ENCODE results near the gene UBE2R2.
"Not testable (repeated sequence)": the region's sequence is repeated elsewhere in the genome, so short reads cannot be mapped to it uniquely, and the experiment has no call there.

The UBE2R2 gene, protein sequence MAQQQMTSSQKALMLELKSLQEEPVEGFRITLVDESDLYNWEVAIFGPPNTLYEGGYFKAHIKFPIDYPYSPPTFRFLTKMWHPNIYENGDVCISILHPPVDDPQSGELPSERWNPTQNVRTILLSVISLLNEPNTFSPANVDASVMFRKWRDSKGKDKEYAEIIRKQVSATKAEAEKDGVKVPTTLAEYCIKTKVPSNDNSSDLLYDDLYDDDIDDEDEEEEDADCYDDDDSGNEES

DNA sequence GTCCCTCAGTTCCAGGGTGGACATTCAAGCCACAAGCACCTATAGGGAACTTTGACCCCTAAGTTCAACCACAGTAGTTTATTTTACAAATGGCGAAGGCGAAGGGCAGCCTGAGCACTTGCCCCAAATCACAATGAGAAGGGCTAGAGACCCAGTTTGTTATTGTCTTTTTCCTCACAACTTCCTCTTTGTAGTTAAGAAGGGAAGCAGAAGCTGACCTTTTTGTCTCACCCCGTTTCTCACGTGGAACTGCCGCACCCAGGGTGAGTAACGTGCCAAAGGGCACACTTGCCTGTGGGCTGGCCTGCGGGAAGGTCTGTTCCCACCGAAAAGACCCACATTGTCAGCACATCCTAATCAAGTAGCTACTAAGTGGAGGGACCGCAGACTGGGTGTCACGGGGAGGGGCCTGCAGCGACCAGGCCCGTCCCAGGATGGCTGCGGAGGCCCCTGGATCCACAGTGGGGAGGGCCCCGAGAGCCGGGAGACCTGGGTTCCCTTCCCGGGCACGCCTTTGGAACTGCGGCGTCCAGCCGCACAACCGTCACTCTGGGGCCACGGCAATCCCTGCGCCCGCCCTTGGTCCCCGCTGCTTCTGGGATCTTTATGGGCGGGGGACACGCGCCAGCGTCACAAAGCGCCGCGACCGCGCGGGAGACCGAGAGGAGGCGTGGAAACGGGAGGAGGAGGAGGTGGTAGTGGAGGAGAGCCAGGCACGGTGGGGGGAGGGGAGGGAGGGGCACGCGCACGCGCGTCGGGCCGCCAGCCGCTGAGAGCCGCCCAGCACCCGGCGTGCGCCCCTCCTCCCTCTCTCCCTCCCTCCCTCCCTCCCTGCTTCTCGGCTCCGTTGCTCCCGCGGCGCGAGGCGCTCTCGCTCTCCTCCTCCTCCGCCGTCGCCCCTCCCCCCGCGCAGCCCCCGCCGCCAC is at the start of gene UBE2R2:
TSS of gene UBE2R2 (plus strand) at position 834 of the 926 bp plus-strand sequence. CDS start 598 bp downstream, outside the sequence.
- peak; percentile 95 for DNase-seq

DNA sequence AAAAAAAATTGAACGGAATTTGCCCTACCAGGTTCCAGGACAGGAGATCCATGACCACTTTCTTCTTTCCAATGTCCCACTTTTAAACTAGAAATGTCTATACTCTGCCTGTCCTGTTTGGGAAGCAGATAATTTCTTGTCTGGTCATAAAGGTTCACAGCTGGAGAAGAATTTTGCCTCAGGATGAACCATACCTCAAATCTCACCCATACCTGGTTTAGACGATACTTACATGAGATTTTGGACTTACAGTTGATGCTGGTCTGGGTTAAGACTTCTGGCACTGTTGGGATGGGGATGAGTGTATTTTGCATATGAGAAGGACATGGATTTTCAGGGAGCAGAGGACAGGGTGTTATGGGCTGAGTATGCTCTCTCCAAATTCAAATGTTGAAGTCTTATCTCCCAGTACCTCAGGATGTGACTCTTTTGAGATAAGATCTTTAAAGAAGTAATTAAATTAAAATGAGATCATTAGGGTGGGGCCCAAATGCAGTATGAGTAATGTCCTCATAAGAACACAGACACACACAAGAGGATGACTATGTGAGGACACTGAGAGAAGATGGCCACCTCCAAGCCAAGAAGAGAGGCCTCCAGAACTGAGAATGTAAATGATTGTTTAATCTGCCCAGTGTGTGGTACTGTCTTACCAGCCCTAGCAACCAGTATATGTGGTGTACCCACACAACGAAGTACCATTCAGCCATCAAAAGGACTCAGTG is 46.6 kb upstream of the UBE2R2 start:
- DNase-seq = not testable (repeated sequence)

DNA sequence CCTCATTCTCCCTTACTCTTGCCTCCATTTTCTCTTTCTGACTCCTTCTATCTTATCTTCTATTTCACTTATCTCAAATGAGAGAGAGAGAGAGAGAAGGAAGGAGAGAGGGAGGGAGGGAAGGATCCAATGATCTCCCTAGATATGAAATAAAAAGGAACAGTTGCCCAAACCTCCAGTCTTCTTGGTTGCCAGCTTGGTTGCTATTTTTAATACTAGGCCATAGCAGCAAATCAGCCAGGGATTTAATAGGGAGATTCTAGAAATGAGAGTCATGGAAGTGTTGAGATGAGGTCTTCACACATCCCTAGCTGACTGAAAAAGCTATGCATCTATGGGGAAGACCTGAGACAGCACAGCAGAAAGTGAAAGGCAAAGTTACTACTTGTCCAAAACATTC is 43.8 kb upstream of the UBE2R2 start:
- not testable (repeated sequence) for DNase-seq

DNA sequence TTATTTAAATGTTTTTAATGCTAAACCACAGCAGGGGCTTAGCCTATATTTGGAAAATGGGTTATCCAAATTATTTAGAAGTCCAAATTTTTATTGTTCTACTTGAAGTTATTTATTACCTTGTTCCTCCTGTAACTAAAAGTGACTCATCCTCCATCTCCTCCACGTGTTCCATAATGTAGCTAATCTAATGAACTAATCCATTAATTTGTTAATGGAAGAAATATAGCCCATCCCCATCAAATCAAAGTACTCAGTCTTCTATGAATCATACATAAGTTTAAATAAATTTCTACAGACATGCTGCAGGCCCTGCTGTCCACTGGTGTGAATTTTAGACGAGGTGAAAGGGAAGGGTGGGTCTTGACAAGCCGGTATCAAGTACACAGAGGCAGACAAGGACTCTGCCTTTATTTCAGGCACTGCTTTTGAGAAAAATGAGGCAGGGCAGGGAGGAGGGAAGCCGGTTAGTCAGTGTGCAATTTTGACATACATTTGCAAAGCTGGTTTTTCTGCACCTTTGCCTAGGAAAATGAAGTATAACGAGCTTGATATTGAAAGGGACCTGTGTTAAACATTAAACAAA is 42.8 kb upstream of the UBE2R2 start:
- DNase-seq = not testable (repeated sequence)

DNA sequence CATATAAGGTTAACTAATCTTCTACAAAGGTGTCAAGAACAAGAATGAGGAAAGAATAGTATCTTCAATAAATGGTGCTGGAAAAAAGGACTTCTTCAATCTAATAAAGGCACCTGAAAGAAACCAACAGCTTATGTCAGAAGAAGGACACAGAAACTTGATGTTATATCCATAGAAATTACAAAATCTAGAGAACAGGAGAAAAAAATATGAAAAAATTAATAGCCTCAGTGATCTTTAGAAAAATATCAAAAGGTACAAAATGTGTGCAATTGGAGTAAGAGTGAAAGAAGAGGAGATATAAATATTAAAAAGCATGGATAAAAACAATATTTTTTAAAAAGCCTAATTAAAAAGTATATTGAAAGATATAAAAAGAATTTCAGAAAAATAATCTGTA is 40.4 kb upstream of the UBE2R2 start:
- no peak for DNase-seq

DNA sequence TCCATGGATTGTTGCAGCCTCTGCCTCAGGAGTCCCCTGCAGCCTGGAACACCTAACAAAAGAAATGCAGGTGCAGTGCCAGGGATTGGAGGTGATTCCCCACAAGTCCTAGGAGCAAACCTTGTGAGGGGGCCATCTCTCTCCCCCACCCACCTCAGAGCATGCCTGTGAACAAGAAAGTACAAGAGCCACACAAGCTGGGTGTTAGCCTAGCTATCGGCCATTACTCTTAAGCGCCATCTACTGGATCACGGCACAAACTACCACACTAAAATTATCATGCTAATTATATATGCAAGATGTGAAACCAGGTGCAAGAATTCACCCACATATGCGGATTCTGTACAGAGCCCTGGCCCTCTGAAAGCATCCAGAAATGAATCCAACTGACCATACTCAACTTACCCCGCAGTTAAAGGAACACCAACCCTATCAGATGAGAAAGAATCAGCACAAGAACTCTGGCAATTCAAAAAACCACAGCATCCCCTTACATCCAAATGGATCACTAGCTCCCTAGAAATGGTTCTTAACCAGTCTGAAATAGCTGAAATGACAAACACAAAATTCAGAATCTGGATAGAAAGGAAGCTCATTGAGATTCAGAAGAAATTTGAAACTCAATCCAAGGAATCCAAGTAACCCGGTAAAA is 38.1 kb upstream of the UBE2R2 start:
- peak; percentile 67 for DNase-seq

DNA sequence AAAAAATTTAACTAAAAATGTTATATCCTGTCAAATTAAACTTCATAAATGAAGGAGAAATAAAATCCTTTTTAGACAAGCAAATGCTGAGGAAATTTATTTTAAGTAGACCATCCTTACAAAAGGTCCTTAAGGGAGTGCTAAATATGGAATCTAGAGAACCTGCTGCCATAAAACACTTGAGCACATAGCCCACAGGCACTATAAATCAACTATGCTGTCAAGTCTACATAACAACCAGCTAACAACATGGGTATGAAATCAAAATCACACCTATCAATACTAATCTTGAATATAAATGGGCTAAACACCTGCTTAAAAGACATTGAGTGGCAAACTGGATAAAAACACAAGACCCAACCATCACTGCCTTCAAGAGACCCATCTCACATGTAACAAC is 36.7 kb upstream of the UBE2R2 start:
- no peak for DNase-seq

DNA sequence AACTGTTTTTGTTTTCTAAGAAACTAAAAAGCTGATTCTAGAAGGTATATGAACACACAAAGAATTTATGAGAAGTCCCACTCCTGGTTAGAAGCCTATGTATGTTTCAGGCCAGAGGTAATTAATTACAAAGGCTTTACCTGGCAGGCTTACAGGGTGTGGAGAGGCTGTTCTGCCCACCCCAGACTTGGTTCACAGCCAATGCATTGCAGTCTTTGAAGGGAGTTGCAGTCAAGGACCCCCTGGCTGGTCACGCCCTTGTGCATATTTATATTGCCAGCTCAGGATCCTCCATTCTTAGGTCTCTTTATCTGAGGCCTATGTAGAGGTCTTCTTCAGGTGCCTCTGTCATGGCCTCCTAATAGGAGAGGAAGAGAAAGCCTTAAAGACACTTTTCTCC is 35.2 kb upstream of the UBE2R2 start:
- DNase-seq = no peak

DNA sequence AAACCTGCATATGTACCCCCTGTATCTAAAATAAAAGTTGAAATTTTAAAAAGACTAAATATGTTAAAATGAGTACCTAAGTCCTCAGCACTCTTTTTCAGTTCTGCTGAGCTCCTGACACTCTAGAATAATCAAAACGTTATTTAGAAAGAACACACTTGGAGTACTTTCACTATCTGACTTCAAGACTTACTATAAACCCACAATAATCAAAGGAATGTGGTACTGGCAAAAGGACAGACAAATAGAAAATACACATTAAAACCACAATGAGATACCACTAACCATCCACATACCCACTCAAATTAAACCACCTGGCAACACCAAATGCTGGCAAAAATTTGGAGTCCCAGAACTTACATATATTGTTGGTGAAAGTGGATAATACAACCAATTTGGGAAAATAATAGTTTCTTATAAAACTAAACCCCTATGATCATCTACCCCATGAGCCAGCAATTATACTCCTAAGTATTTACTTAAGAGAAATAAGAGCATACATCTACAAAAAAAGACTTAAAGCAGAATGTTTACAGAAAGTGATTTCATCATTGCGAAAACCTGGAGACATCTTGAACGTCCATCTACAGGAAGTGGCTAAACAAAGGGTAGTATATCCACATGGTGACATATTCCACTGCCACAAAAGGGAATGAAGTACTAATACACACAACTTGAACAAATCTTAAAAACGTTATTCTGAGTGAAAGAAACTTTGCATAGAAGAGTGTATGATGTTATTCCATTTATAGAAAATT is 34.4 kb upstream of the UBE2R2 start:
- no peak for DNase-seq

DNA sequence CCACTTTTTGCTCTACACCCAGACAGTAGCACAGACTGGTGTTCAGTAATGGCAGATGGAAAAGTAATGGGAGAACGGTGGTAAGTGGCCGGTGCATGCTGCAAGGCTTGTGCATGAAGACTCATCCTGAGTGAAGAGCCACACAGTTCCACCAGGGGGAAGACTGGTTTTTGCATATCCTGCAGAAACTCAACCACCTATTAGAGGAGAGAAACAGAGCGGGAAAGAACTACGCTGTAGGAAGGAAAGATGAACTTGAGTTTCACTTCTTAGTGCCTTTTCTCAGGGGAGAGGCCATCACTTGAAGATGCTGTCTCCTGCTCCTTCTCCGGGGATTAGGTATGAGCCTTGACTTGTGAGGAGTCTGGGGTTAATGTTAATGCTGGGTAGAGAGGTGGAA is 31.0 kb upstream of the UBE2R2 start:
- DNase-seq = no peak

DNA sequence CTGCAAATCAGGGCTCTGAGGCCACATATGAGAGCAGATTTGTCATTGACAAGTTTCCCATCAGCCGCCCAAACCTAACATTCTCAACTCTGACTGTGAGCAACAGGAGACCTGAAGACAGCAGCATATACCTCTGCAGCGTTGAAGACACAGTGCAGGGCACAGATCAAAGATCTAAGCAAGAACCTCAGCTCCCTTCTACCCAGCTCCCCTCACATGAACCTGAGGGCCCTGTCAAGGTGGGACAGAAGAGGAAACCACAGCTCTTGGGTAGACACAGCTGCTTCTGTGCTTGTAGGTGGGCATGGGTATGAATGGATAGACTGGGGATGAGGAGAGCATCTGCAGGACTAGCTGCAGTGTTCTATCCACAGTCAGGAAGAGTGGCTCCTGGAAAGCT is 30.3 kb upstream of the UBE2R2 start:
- DNase-seq = no peak

DNA sequence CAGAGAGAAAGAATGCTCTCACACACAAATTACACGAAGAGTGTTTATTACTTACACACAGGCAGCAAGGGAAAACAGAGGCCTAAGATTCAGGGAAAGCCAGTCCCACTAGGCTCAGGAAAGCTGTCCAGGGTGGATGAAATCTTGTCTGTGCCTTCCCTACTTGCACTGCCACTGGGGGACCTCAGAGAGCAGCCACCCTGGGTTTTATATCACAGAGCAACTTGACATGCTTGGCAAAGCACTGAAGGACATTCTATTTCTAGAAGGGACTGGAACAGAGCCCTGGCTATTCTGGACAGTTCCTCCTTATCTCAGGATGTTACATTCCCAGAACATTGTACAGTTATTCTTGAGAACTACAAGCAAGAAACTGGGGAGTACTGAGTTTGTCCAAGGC is 29.1 kb upstream of the UBE2R2 start:
- DNase-seq = no peak

DNA sequence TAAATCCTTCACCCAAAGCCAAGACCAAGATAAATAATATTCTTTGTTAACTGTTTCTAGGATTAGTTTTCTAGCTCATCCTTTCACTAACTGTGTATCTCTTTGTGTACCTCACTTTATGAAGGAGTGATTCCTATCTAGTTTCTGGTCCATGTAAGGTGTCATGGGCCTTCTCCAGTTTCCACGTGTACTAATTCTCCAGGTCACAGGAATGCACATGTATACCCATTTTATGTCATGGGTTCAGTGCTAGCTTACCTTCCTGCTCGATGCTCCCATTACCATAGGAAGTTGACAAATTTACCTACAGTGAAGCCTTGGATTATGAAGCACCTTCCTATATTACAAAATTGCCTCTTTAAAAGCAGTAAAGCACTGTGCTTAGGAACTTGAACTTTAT is 27.5 kb upstream of the UBE2R2 start:
- DNase-seq = not testable (repeated sequence)

DNA sequence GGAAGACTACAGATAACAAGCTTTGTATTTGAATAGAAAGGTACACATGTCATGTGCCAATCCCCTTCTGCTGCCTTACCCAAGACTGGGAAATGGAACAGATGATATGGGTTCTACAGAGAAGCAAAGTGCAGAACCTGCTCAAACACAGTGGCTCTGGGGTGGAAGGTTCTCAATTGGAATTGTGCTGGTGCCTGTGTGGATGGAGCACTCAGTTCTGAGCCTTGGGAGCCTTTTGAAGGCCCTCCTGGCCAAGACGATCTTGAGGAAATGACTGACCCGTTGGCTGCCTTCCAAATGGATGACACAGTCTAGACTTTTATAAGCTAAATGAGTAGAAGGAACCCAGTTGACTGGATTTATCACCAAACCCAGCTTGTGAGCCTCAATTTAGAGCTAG is 25.8 kb upstream of the UBE2R2 start:
- DNase-seq = no peak

DNA sequence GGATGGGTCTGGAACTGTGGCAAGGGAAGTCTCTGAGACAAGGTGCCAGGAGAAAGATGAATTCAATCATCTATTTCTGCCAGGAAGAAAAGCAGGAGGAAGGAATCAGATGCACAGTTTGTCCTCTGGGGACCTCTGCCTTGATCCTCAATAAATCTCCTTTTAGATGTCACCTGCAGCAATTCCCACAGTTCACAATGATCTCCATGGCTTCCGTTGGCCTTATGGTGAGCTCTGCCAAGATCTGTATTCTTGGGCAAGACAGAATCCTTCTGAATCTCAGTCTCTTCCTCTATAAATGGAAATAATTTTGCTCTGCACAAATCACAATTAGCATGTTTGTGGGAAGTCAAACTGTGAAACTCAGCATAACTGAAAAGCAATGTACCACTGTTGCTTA is 23.5 kb upstream of the UBE2R2 start:
- not testable (repeated sequence) for DNase-seq

DNA sequence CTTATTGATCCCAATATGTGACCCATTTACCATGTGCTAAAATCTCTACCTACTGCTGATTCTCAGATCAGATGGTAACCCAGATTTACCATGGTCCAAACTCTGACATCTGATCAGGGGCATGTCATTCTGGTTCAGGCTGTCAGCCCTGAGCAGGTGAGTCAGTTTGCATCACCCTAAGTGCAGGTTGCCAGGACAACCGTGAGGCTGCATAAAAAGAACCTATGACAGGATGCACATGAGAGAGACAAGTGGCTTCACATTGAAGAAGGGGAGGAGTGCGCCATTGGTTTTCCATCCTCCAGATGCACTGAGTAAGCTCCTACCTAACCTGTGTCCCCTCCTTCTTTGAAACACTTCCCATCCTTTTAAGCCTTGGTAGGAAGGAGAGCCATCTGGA is 22.4 kb upstream of the UBE2R2 start:
- no peak for DNase-seq

DNA sequence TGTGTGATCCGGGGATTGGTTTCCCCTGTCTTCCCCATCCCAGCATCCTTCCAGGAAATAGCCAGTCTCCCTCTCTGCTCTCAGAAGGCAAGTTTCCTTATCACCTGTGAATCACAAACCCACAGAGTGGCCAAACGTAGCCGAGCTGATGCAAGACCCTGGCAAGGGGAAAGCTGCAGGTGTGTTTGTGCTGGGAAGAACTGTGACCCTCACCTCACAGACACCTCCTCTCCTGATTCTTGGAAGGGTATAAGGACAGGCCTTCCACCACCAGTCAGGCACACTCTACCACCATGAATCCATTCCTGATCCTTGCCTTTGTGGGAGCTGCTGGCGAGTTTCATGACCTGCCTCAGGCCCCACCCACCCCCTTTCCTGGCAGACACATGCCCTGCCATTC is 21.7 kb upstream of the UBE2R2 start, which contains the start of gene PRSS3:
TSS of gene PRSS3 (plus strand) at position 281 of the 400 bp plus-strand sequence. CDS start at position 294, 13 bp downstream.
- no peak for DNase-seq

DNA sequence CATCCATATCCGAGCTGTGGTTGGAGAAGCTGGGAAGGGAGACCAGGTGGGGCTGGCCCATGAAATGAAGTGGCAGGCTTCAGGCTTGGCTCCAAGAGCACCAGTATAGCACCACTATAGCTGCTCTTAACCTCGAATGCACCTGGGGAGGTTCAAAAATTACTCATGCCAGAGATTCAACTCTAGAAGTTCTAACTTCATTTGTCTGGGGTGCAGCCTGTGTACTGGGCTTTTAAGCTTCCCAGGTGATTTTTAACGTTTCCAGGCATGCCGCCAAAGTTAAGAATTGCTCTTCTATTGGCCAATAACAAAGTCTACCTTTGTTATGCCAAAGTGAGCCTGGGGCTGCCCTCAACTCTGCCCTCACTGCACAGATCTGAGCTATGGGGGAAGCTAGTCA is 21.1 kb upstream of the UBE2R2 start:
- no peak for DNase-seq

DNA sequence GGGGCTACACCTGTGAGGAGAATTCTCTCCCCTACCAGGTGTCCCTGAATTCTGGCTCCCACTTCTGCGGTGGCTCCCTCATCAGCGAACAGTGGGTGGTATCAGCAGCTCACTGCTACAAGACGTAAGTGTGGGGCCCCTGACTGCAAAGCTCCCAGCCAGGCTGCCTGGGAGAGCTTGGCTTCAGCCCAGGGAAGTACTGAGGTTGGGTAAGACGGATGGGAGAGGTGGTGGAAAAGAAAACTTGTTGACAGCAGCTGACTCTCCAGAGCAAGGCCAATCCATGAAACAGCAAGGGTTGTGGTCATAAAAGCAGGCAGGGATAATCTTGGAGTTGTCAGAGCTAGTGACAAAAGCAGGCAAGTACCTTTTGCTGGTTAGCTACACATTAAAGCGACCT is 20.3 kb upstream of the UBE2R2 start:
- not testable (repeated sequence) for DNase-seq

DNA sequence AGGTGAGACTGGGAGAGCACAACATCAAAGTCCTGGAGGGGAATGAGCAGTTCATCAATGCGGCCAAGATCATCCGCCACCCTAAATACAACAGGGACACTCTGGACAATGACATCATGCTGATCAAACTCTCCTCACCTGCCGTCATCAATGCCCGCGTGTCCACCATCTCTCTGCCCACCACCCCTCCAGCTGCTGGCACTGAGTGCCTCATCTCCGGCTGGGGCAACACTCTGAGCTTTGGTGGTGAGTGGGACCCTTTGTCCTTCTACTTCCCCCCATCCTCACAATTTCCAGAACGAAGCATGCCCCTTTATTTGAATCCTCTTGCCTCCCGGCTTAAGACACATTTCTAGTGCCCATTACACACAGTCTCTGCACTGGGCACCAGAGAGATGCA is 19.1 kb upstream of the UBE2R2 start:
- DNase-seq = no peak

DNA sequence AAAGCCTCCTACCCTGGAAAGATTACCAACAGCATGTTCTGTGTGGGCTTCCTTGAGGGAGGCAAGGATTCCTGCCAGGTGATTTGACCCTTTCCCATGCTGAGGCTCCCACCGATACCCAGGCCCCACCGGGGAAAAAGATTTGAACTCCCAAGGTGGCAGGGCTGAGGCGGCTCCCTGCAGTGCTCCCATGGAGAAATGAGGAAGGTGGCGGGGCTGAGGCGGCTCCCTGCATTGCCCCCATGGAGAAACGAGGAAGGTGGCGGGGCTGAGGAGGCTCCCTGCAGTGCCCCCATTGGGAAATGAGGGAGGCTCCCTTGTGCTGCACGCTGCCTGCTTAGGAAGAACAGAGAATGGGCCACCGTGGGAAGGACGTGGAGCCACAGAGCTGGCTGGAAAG is 18.4 kb upstream of the UBE2R2 start:
- no peak for DNase-seq
